Keratinocyte (primary cell): ENCODE measurements around the gene CDC14B.

Experiments
- EZH2 ChIP-seq: IDR thresholded peaks from one replicate; pipeline ENCODE4 v1.6.1; 2012; ENCODE audit warnings: inconsistent platforms, mild to moderate bottlenecking, low read length, moderate library complexity
- TF ChIP-seq, protein P1 (sequence below), 3 experiments: IDR thresholded peaks in 1 of 3; conservative IDR thresholded peaks in 1 of 3; optimal IDR thresholded peaks in 1 of 3; 2 replicates in 2 of 3; 3 replicates in 1 of 3; pipeline versions ENCODE3 to v1.5.1; 2011; ENCODE audit warnings: low read length in 3 of 3, mild to moderate bottlenecking in 3 of 3, moderate library complexity in 2 of 3, control low read depth in 1 of 3, inconsistent platforms in 1 of 3; ENCODE audit not compliant: insufficient read depth in 2 of 3; ENCODE audit errors: extremely low read depth in 1 of 3

DNA sequence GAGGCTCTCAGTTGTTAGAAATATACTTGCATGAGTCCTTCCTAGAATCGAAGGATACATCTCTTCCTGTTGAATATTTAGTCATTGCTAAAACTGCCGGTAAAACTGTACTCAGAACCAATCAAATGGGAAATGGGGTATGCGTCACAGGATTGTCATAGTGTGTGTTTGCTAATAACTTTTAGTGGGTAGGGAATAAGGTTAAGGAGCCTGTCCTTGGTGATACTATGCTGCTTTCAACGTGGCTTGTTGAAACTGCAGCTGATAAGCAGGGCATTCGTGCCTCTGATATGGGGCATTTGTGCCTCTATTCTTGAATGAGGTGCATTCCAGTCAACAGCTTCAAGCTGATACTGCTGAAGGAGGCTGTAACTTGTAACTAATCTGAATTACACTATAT, 143.1 kb downstream of the CDC14B start:
- TF ChIP-seq, protein P1, sequence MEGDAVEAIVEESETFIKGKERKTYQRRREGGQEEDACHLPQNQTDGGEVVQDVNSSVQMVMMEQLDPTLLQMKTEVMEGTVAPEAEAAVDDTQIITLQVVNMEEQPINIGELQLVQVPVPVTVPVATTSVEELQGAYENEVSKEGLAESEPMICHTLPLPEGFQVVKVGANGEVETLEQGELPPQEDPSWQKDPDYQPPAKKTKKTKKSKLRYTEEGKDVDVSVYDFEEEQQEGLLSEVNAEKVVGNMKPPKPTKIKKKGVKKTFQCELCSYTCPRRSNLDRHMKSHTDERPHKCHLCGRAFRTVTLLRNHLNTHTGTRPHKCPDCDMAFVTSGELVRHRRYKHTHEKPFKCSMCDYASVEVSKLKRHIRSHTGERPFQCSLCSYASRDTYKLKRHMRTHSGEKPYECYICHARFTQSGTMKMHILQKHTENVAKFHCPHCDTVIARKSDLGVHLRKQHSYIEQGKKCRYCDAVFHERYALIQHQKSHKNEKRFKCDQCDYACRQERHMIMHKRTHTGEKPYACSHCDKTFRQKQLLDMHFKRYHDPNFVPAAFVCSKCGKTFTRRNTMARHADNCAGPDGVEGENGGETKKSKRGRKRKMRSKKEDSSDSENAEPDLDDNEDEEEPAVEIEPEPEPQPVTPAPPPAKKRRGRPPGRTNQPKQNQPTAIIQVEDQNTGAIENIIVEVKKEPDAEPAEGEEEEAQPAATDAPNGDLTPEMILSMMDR (optimal IDR thresholded peaks at IDR 0.05 in 1 of 3, IDR thresholded peaks at IDR 0.05 in 1 of 3, conservative IDR thresholded peaks at IDR 0.05 in 1 of 3; ENCODE audit: extremely low read depth in 1 of 3, insufficient read depth in 2 of 3, low read length in 3 of 3): no peak
- TF ChIP-seq EZH2: no peak
